ENCODE data around the gene VWA3A. TPM values are rescaled to one million over a fixed set of nuclear protein-coding genes. Genes with fewer than 3 reads are reported as not detected.

The VWA3A gene
- total and polyA plus RNA-seq, 2 of the 4 experiments (the other 2 are of a cell fraction): not detected

DNA sequence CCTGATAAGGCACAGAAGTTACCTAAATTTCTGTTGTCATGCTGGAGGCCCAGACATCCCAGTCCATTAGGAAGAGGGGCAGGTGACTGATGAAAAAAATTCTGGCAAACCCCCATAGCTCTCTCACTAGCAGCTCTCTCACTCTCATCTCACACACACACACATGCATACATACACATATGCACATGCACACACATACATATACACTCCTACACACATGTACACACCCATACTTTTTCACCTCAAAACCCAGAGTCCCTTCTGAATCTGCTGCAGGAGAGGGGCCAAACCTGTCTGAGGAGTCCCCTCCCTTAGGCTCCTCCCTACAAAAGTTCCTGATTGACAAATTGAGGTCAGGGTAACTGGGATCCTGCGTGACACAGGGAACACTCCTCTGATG lies 47.4 kb downstream of the VWA3A start:
- H2AK9ac ChIP-seq (replicated peaks; ENCODE audit: low read depth, low read length, poor library complexity): no peak overlapping the region

More for the DNA sequence above, 47.4 kb downstream of the VWA3A start:
- no peak overlapping the region for H3K9ac ChIP-seq (ENCODE audit: low read depth, low read length)
- no peak overlapping the region for H4K5ac ChIP-seq (ENCODE audit: low read depth, low read length)
- H2AK5ac ChIP-seq (ENCODE audit: low read depth, low read length): no peak overlapping the region
- DNase-seq: no peak
- TF ChIP-seq MXI1 (IDR thresholded peaks at IDR 0.05; ENCODE audit: borderline replicate concordance, low read depth, low read length): no peak
- TF ChIP-seq NFE2L2 (IDR thresholded peaks at IDR 0.05; ENCODE audit: low read depth, low read length): no peak
- no peak for TF ChIP-seq RCOR1 (IDR thresholded peaks at IDR 0.05; ENCODE audit: insufficient replicate concordance, low read length)
- no peak for TF ChIP-seq CEBPB (IDR thresholded peaks at IDR 0.05; ENCODE audit: low read depth, low read length)
- no peak for TF ChIP-seq POLR2A (IDR thresholded peaks at IDR 0.05; ENCODE audit: low read depth, low read length)
- TF ChIP-seq FOS (IDR thresholded peaks at IDR 0.05; ENCODE audit: low read depth, low read length): no peak
- TF ChIP-seq MAFK (IDR thresholded peaks at IDR 0.05; ENCODE audit: low read depth, low read length): no peak
- TF ChIP-seq, protein P1, sequence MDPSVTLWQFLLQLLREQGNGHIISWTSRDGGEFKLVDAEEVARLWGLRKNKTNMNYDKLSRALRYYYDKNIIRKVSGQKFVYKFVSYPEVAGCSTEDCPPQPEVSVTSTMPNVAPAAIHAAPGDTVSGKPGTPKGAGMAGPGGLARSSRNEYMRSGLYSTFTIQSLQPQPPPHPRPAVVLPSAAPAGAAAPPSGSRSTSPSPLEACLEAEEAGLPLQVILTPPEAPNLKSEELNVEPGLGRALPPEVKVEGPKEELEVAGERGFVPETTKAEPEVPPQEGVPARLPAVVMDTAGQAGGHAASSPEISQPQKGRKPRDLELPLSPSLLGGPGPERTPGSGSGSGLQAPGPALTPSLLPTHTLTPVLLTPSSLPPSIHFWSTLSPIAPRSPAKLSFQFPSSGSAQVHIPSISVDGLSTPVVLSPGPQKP (IDR thresholded peaks at IDR 0.05; ENCODE audit: borderline replicate concordance, low read depth, low read length): no peak
- TF ChIP-seq RFX5 (IDR thresholded peaks at IDR 0.05; ENCODE audit: low read depth, low read length): no peak
- no peak overlapping the region for H2AFZ ChIP-seq (replicated peaks; ENCODE audit: low read length, poor library complexity)
- H3K4me3 ChIP-seq (ENCODE audit: insufficient read depth, low read depth, low read length): no peak overlapping the region
- H3K4me2 ChIP-seq (ENCODE audit: low read depth, low read length): no peak overlapping the region
- H3K27me3 ChIP-seq (ENCODE audit: control insufficient read depth, insufficient read depth, low read length): peaks cover 24% of the 10 kb centered on the region
- no peak overlapping the region for H3K56ac ChIP-seq (ENCODE audit: extremely low read depth, insufficient read depth, low read length)
- H3K79me1 ChIP-seq (ENCODE audit: low read depth in 1 of 2, low read length in 2 of 2): no peaks in the 10 kb centered on the region
- ChIA-PET POLR2A (ENCODE audit: unreplicated experiment) (no interaction called here), CTCF (no interaction called here)
- H3K36me3 ChIP-seq (ENCODE audit: control insufficient read depth, insufficient read depth, low read length): no peaks in the 10 kb centered on the region
- no CpG with 5 or more reads among the region's 1 CpG for WGBS, 2 experiments (ENCODE audit: extremely low coverage in 2 of 2, insufficient read length in 1 of 2)
- H3K9me3 ChIP-seq (ENCODE audit: control insufficient read depth, insufficient read depth, low read length): no peaks in the 10 kb centered on the region
- no peak overlapping the region for H4K8ac ChIP-seq (ENCODE audit: low read depth in 2 of 2, low read length in 2 of 2)
- no peaks in the 10 kb centered on the region for H3K4me1 ChIP-seq (ENCODE audit: control insufficient read depth, insufficient read depth, low read length)
- H2BK20ac ChIP-seq (ENCODE audit: low read depth, low read length): no peak overlapping the region
- H3K14ac ChIP-seq (replicated peaks; ENCODE audit: low read depth, low read length): no peak overlapping the region
- H3K27ac ChIP-seq (ENCODE audit: insufficient read depth, low read length): no peak overlapping the region
- H2BK15ac ChIP-seq (ENCODE audit: low read depth, low read length): no peak overlapping the region
- no peak overlapping the region for H3K18ac ChIP-seq (ENCODE audit: low read depth, low read length)
- no peak overlapping the region for H3K4ac ChIP-seq (ENCODE audit: low read depth, low read length)
- no peaks in the 10 kb centered on the region for H3K9me1 ChIP-seq (ENCODE audit: insufficient read depth, low read length)
- dilution Hi-C loops (cut with HindIII; ENCODE audit: low sequenced_read_pairs, unreplicated experiment) (no loop called here), in situ Hi-C loops (cut with MboI; ENCODE audit: low sequenced_read_pairs) (no loop called here), intact Hi-C loops (cut with micrococcal nuclease) (no loop called here)
- H3K23ac ChIP-seq (ENCODE audit: low read depth, low read length): no peak overlapping the region
- no peak overlapping the region for H2BK5ac ChIP-seq (ENCODE audit: low read depth, low read length, poor library complexity, severe bottlenecking)
- H2BK120ac ChIP-seq (ENCODE audit: low read depth, low read length): no peak overlapping the region
- BruUV-seq (replicated peaks): no TSS peak
- no peak for ATAC-seq (ENCODE audit: low read depth)
- no peaks in the 10 kb centered on the region for H4K20me1 ChIP-seq (ENCODE audit: insufficient read depth, low read length)
- no peak overlapping the region for H4K91ac ChIP-seq (ENCODE audit: insufficient read depth, low read depth, low read length)

Measured in IMR-90 (cell line).